HG03066 (cell line): ENCODE data around the gene AASS.

Experiments used
- ATAC-seq: cut with Tn5 transposase; IDR thresholded peaks from one replicate; pipeline ENCODE4 v1.9.1; 2021; ENCODE audit warnings: low read depth; ENCODE audit not compliant: unreplicated experiment

Gene AASS

GRCh38 chr7:122054393-122054792 lies 89.7 kb downstream of the AASS start:
- ATAC-seq: no peak

GRCh38 chr7:122046402-122046801 lies 97.6 kb downstream of the AASS start:
- no peak for ATAC-seq

- no peak for ATAC-seq
Measured at GRCh38 chr7:122040147-122040546, 103.9 kb downstream of the AASS start.

DNA sequence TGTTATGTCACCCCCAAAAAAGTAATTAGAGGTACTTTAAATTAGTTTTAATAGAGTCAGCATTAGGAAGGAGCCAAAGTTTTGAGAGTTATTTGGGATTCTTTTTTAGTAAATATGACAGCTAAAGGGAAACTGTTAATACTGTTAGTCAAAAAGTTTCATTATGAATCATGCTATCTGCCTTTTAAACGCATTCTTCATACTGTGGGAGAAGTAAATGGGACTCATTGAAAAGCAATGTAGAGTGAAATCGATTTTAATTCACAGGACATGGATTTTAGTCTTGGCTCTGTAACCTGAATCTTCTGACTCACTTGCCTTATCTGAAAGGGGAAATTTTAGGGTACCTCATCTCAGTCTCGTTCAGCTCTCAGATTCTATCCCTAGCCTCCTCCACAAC lies 105.1 kb downstream of the AASS start:
- ATAC-seq: no peak

DNA sequence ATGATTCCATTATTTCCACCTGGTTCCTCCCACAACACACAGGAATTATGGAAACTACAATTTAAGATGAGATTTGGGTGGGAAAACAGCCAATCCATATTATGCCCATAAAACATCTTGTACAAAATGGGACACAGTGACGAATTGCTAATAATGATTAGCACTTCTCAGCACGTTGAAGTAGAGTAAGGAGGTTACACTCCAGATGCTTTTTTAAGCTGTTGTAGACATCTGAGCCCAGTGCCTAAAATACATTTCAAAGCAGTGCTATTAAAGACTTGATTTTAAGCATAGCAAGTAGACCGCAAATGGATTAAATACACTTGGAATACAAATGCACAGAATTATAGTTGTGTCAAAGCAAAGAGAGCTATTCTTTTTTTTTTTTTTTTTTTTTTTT lies 105.9 kb downstream of the AASS start:
- no peak for ATAC-seq

DNA sequence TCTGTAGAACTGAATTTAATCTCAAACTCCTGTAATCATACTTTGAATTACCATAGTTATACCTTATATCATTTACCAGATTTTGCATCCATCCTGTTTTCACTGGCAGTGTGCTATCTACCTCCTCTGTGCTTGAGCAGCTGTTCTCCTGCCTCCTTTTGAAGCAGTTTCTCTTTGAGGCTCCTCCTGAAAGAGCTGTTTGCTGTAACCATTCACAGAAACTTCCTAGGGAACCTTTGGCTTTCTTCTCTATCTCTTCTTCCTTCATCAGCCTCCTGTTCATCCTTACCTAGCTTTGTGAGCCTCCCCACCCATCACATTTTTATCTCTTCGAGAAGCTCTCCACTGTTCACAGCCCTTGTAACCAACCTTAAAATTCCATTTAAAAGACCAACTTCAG lies 108.2 kb downstream of the AASS start:
- ATAC-seq: no peak

DNA sequence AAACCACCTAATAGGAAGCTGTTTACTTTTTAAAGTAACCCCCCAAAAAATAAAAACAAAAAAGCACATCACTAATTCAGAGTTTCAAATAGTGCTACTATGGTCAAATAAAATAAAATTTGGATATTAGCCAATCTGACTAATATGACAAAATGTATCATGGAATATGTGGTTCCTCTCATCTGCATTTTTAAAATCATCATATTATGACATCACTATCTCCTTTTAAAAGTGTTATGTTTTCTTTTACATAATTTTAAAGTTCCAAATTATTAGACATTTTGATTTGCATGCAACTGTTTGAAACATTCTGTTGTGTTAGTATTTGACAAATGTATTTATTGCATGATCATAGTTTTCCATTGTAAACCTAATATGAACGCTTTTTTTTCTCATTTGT lies 110.4 kb downstream of the AASS start:
- ATAC-seq: no peak

DNA sequence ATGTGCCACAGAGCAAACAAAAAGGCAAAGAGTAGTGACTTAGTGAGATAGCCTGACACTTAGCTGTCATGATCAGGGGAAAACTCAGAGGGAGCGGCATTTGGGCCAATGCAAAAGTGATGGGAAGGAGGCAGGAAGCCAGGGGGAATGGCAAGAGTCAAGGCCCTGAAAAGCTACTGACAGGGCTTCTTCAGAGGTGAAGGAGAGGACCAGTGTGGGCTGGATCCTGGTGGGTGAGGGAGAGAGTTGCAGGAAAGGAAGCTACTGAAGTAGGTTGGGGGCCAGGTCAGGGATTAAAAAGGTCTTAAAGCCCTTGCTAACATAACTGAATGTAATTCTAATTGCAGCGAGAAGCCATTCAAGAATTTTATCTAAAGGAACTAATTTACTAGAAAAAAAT lies 117.0 kb downstream of the AASS start:
- ATAC-seq: no peak
